HL-60 (cell line): ENCODE measurements around the gene ME1.

Experiments used
- DNase-seq, 2 experiments: peaks; one replicate each; pipeline ENCODE4 v3.0.0-alpha.2; 2010 to 2020; ENCODE audit warnings: low read depth in 1 of 2, low spot score in 1 of 2
- H3K27ac ChIP-seq: fragments of 250-450 bp; sonication (Bioruptor Pico); replicated peaks from 2 replicates; pipeline ENCODE4 v1.5.1; 2020; ENCODE audit warnings: mild to moderate bottlenecking, moderate library complexity
- H3K27me3 ChIP-seq: fragments of 250-450 bp; sonication (Bioruptor Pico); 2 replicates; pipeline ENCODE4 v1.5.1; 2021; ENCODE audit warnings: mild to moderate bottlenecking, moderate library complexity; ENCODE audit not compliant: insufficient read depth, poor library complexity, severe bottlenecking
- H3K4me3 ChIP-seq: replicated peaks from 2 replicates; pipeline ENCODE4 v1.5.1; 2011; ENCODE audit warnings: mild to moderate bottlenecking, control low read depth, low read length; ENCODE audit not compliant: insufficient read depth
- GABPA ChIP-seq: IDR thresholded peaks from 2 replicates; pipeline ENCODE4 v1.6.1; 2012; ENCODE audit warnings: low read depth
- POLR2AphosphoS5 ChIP-seq: IDR thresholded peaks from 2 replicates; pipeline ENCODE4 v1.6.1; 2012; ENCODE audit warnings: low read depth
- SPI1 ChIP-seq: IDR thresholded peaks from 2 replicates; pipeline ENCODE4 v1.6.1; 2012; ENCODE audit warnings: low read depth, mild to moderate bottlenecking, borderline replicate concordance
- TF ChIP-seq, protein P1 (sequence below): IDR thresholded peaks from one replicate; pipeline ENCODE4 v1.5.1; 2011; ENCODE audit warnings: low read length, control low read depth, inconsistent platforms; ENCODE audit not compliant: insufficient read depth
- TF ChIP-seq, protein P2 (sequence below): IDR thresholded peaks from 2 replicates; pipeline ENCODE4 v1.6.1; 2012; ENCODE audit warnings: low read depth; ENCODE audit not compliant: insufficient replicate concordance

ME1 gene

DNA sequence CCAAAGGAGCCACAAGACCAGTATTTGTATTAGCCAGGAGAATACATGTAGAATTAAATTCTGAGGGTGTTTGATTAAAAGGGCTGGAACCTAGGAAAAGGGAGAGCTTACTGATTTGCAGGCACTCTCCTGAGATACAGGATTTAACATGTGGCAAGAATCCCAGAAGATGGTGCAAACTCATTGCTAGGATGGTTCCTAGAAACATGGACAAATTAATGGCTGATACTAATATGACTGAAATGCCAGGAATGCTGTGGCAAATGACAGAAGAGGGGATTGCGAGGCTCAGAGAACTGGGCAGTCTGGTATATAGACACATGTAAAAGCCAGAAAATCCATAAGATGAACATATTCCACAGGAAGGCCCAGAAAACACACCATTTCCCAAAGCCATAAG lies 119.6 kb downstream of the ME1 start:
- H3K27ac ChIP-seq = no peak overlapping the region
- no peaks in the 10 kb centered on the region for H3K27me3 ChIP-seq
- TF ChIP-seq GABPA (no peak), POLR2AphosphoS5 (no peak), SPI1 (no peak)
- TF ChIP-seq, protein P1, sequence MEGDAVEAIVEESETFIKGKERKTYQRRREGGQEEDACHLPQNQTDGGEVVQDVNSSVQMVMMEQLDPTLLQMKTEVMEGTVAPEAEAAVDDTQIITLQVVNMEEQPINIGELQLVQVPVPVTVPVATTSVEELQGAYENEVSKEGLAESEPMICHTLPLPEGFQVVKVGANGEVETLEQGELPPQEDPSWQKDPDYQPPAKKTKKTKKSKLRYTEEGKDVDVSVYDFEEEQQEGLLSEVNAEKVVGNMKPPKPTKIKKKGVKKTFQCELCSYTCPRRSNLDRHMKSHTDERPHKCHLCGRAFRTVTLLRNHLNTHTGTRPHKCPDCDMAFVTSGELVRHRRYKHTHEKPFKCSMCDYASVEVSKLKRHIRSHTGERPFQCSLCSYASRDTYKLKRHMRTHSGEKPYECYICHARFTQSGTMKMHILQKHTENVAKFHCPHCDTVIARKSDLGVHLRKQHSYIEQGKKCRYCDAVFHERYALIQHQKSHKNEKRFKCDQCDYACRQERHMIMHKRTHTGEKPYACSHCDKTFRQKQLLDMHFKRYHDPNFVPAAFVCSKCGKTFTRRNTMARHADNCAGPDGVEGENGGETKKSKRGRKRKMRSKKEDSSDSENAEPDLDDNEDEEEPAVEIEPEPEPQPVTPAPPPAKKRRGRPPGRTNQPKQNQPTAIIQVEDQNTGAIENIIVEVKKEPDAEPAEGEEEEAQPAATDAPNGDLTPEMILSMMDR = no peak
- TF ChIP-seq, protein P2, sequence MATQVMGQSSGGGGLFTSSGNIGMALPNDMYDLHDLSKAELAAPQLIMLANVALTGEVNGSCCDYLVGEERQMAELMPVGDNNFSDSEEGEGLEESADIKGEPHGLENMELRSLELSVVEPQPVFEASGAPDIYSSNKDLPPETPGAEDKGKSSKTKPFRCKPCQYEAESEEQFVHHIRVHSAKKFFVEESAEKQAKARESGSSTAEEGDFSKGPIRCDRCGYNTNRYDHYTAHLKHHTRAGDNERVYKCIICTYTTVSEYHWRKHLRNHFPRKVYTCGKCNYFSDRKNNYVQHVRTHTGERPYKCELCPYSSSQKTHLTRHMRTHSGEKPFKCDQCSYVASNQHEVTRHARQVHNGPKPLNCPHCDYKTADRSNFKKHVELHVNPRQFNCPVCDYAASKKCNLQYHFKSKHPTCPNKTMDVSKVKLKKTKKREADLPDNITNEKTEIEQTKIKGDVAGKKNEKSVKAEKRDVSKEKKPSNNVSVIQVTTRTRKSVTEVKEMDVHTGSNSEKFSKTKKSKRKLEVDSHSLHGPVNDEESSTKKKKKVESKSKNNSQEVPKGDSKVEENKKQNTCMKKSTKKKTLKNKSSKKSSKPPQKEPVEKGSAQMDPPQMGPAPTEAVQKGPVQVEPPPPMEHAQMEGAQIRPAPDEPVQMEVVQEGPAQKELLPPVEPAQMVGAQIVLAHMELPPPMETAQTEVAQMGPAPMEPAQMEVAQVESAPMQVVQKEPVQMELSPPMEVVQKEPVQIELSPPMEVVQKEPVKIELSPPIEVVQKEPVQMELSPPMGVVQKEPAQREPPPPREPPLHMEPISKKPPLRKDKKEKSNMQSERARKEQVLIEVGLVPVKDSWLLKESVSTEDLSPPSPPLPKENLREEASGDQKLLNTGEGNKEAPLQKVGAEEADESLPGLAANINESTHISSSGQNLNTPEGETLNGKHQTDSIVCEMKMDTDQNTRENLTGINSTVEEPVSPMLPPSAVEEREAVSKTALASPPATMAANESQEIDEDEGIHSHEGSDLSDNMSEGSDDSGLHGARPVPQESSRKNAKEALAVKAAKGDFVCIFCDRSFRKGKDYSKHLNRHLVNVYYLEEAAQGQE = no peak
- no peak for DNase-seq
- H3K4me3 ChIP-seq = no peak overlapping the region

DNA sequence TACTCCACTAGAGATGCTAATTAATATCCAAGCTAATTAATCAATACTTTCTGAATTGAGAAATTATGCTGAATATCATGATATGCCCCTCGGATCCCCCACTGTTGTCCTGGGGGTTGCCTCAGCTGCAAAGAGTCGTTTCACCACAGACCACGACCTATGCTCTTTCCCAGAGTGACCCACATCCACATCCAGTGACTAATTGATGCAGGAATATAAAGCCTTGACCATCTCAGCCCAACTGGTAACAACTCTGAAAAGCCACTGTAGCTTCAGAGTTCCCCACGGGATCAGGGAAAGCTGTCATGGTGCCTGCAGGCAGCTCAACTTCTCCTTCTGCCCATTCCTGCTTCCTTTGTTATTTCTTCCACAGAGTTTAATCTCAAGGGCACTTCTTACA lies 120.8 kb downstream of the ME1 start:
- H3K27me3 ChIP-seq = no peaks in the 10 kb centered on the region
- no peak overlapping the region for H3K27ac ChIP-seq
- DNase-seq = no peak
- no peak overlapping the region for H3K4me3 ChIP-seq
- TF ChIP-seq POLR2AphosphoS5 (no peak), SPI1 (no peak), GABPA (no peak)
- TF ChIP-seq, protein P2 = no peak
- TF ChIP-seq, protein P1 = no peak

DNA sequence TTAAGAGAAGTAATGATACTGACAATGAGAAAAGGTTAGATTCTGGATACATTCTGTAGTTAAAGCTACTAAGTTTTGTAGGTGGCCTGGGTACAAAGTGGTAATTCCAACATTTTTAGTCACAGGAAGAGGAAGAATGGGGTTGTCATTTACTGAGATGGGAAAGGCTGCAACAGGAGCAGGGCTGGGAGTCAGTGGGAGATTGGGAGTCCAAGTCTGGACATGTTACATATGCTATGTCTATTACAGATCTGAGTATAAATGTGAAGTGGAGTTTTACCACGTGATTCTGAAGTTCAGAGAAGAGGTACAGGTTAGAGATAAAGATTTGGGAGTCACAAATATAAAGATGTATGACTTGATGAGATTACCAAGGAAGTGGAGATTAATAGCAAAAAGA lies 121.5 kb downstream of the ME1 start:
- H3K27me3 ChIP-seq = no peaks in the 10 kb centered on the region
- H3K27ac ChIP-seq = no peak overlapping the region
- no peak for DNase-seq
- H3K4me3 ChIP-seq = no peak overlapping the region
- TF ChIP-seq SPI1 (no peak), GABPA (no peak), POLR2AphosphoS5 (no peak)
- TF ChIP-seq, protein P1 = no peak
- TF ChIP-seq, protein P2 = no peak
